ENCODE measurements around the gene IRF5. TPM values are rescaled to one million over a fixed set of nuclear protein-coding genes. Genes with fewer than 3 reads are reported as not detected.

The IRF5 gene
- total RNA-seq (1 to 10 TPM; 4.4 to 6.2 TPM), polyA plus RNA-seq (1 to 10 TPM; 4.3 to 4.6 TPM)

- H3K27me3 ChIP-seq (ENCODE audit: control insufficient read depth in 4 of 4, insufficient read depth in 4 of 4, low read length in 3 of 4): no peaks in the 10 kb centered on the region
- H3K9ac ChIP-seq (ENCODE audit: low read depth in 1 of 2, low read length in 2 of 2): peak within 1 kb of the TSS in 1 of 2 donors; percentile 57
- WGBS: 1% methylated on average over 83 of the region's 83 CpGs
- TF ChIP-seq REST (IDR thresholded peaks at IDR 0.05) (no peak), HNF4G (IDR thresholded peaks at IDR 0.05) (no peak), RXRA (IDR thresholded peaks at IDR 0.05) (no peak), HNF4A (conservative IDR thresholded peaks at IDR 0.05) (no peak), NR2F2 (IDR thresholded peaks at IDR 0.05) (no peak), RAD21 (IDR thresholded peaks at IDR 0.05) (no peak), FOXA2 (IDR thresholded peaks at IDR 0.05) (no peak), ATF3 (IDR thresholded peaks at IDR 0.05) (no peak), YY1 (IDR thresholded peaks at IDR 0.05) (no peak), EGR1 (IDR thresholded peaks at IDR 0.05; ENCODE audit: low read depth in 2 of 2) (no peak), MAX (IDR thresholded peaks at IDR 0.05) (no peak), SP1 (IDR thresholded peaks at IDR 0.05) (no peak), ZBTB33 (IDR thresholded peaks at IDR 0.05) (no peak), CTCF (IDR thresholded peaks at IDR 0.05; ENCODE audit: low read depth, low read length, missing input control) (no peak), GABPA (IDR thresholded peaks at IDR 0.05 in 1 of 2, conservative IDR thresholded peaks at IDR 0.05 in 1 of 2) (no peak), JUND (IDR thresholded peaks at IDR 0.05) (no peak)
- H3K4me1 ChIP-seq (ENCODE audit: control insufficient read depth in 4 of 4, insufficient read depth in 4 of 4, low read length in 3 of 4): peaks cover 8 to 42% (median 24%) of the 10 kb centered on the region in 4 donors
- DNase-seq (ENCODE audit: low spot score): peak; percentile 33
- peak within 1 kb of the TSS; percentile 19 to 28 for H3K27ac ChIP-seq (ENCODE audit: low read depth in 1 of 2, low read length in 2 of 2)
- H3K4me3 ChIP-seq (ENCODE audit: low read depth in 1 of 3, low read length in 3 of 3): peak within 1 kb of the TSS; percentile 51 to 80 (median 57)
- H3K9me3 ChIP-seq (ENCODE audit: control insufficient read depth in 4 of 4, low read length in 3 of 4): no peaks in the 10 kb centered on the region
- no peaks in the 10 kb centered on the region for H3K36me3 ChIP-seq (ENCODE audit: control insufficient read depth in 4 of 4, insufficient read depth in 3 of 4, low read depth in 1 of 4, low read length in 3 of 4)
Measured at GRCh38 chr7:128937647-128938543, at the start of gene IRF5. TSS of gene IRF5 (plus strand) at chr7:128937927. CDS start at chr7:128942082, 4,155 bp downstream.

Measured in liver (tissue), 9 donors.